GM19025 (cell line): Measurements from ENCODE around the gene PDLIM5.
"Not testable (repeated sequence)": the region's sequence is repeated elsewhere in the genome, so short reads cannot be mapped to it uniquely, and the experiment has no call there.

ENCODE experiments used
- ATAC-seq: cut with Tn5 transposase; IDR thresholded peaks from one replicate; pipeline ENCODE4 v1.9.1; 2021; ENCODE audit warnings: mild to moderate bottlenecking, low read depth, moderate library complexity; ENCODE audit not compliant: unreplicated experiment

The PDLIM5 gene

GRCh38 chr4:94488670-94489069 is 36.9 kb downstream of the PDLIM5 start:
- no peak for ATAC-seq

- no peak for ATAC-seq
These were observed 37.4 kb downstream of the PDLIM5 start for GRCh38 chr4:94489098-94489497.

- no peak for ATAC-seq
These were observed 38.7 kb downstream of the PDLIM5 start for GRCh38 chr4:94490437-94490836.

GRCh38 chr4:94491322-94491721 is 39.6 kb downstream of the PDLIM5 start:
- no peak for ATAC-seq

- ATAC-seq: no peak
These were observed 43.7 kb downstream of the PDLIM5 start for GRCh38 chr4:94495408-94495807.

- no peak for ATAC-seq
These were observed 45.9 kb downstream of the PDLIM5 start for GRCh38 chr4:94497690-94498089.

GRCh38 chr4:94498502-94498901 is 46.8 kb downstream of the PDLIM5 start:
- no peak for ATAC-seq

- ATAC-seq: no peak
These were observed 48.9 kb downstream of the PDLIM5 start for GRCh38 chr4:94500685-94501084.

GRCh38 chr4:94504545-94504944 is 52.8 kb downstream of the PDLIM5 start:
- ATAC-seq: no peak

GRCh38 chr4:94506822-94507221 is 55.1 kb downstream of the PDLIM5 start:
- ATAC-seq: no peak

GRCh38 chr4:94507281-94507680 is 55.5 kb downstream of the PDLIM5 start:
- no peak for ATAC-seq

GRCh38 chr4:94507708-94508107 is 56.0 kb downstream of the PDLIM5 start:
- no peak for ATAC-seq

GRCh38 chr4:94508296-94508695 is 56.6 kb downstream of the PDLIM5 start:
- no peak for ATAC-seq

GRCh38 chr4:94508806-94509205 is 57.1 kb downstream of the PDLIM5 start:
- ATAC-seq: no peak

GRCh38 chr4:94511591-94511990 is 59.8 kb downstream of the PDLIM5 start:
- ATAC-seq: no peak

GRCh38 chr4:94513532-94513931 is 61.8 kb downstream of the PDLIM5 start:
- ATAC-seq: not testable (repeated sequence)

- no peak for ATAC-seq
These were observed 63.6 kb downstream of the PDLIM5 start for GRCh38 chr4:94515365-94515764.

GRCh38 chr4:94516067-94516466 is 64.3 kb downstream of the PDLIM5 start:
- no peak for ATAC-seq

GRCh38 chr4:94516999-94517398 is 65.3 kb downstream of the PDLIM5 start:
- no peak for ATAC-seq

GRCh38 chr4:94517492-94517891 is 65.8 kb downstream of the PDLIM5 start:
- no peak for ATAC-seq

GRCh38 chr4:94519019-94519418 is 67.3 kb downstream of the PDLIM5 start:
- no peak for ATAC-seq

- no peak for ATAC-seq
These were observed 68.4 kb downstream of the PDLIM5 start for GRCh38 chr4:94519925-94520789.
